ENCODE measurements around the gene OR11G2.
"Not testable (repeated sequence)": the region's sequence is repeated elsewhere in the genome, so short reads cannot be mapped to it uniquely, and the experiment has no call there.

The OR11G2 gene

DNA sequence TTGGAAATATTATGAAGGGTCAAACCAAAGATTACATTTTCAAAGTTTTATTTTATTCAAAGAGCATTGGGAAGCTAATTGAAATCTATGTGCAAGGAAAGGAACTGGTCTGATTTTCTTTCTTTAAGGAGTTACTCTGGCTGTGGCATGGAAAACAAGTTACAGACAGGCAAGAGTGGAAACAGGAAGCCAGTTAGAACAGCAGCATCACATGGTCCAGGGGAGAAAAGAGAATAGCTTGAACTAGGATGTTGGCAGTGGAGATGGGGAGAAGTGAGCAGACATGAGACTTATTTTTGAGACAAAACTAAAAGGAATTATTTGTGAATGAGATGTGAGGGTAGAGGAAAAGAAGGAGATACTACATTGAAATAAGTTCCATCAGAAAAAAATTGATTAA, 3.4 kb downstream of the OR11G2 start:
- CTCF ChIA-PET = no interaction called here
- POLR2A ChIA-PET = no interaction called here
- DNase-seq (ENCODE audit: extremely low spot score) = no peak
- TF ChIP-seq, protein P1, sequence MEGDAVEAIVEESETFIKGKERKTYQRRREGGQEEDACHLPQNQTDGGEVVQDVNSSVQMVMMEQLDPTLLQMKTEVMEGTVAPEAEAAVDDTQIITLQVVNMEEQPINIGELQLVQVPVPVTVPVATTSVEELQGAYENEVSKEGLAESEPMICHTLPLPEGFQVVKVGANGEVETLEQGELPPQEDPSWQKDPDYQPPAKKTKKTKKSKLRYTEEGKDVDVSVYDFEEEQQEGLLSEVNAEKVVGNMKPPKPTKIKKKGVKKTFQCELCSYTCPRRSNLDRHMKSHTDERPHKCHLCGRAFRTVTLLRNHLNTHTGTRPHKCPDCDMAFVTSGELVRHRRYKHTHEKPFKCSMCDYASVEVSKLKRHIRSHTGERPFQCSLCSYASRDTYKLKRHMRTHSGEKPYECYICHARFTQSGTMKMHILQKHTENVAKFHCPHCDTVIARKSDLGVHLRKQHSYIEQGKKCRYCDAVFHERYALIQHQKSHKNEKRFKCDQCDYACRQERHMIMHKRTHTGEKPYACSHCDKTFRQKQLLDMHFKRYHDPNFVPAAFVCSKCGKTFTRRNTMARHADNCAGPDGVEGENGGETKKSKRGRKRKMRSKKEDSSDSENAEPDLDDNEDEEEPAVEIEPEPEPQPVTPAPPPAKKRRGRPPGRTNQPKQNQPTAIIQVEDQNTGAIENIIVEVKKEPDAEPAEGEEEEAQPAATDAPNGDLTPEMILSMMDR (IDR thresholded peaks at IDR 0.05; ENCODE audit: control extremely low read depth, extremely low read depth, low read depth, missing control alignments) = no peak

DNA sequence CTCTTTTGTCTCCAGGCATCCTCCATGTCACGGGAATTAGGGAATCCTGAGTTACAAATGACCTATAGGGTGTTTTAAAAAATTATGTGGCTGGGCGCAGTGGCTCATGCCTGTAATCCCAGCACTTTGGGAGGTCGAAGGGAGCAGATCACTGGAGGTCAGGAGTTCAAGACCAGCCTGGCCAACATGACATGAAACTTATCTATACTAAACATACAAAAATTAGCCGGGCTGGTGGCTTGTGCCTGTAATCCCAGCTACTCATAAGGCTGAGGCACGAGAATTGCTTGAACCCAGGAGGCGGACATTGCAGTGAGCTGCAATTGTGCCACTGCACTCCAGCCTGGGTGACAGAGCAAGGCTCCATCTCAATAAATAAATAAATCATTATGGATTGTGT, 4.5 kb downstream of the OR11G2 start:
- DNase-seq (ENCODE audit: extremely low spot score); CTCF ChIA-PET; POLR2A ChIA-PET: not testable (repeated sequence)

DNA sequence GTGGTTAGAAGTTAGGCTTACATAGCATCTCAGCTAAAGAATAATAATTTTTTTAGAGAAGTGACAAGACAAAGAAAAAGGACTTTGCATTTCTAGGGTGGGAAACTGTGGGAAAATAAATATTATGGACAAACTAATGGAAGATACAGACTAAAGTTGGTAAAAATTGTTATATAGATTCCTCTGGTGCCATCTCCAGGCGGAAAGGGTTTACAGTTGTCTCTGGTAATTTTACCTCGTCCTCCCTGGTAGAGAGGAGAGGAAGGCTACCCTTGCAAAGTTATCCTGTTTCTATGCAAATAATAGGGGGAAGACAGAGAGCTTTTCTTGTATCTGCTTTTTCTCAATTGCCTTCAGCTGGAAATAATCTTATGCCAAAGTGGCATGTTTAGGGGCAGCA, 5.2 kb downstream of the OR11G2 start:
- POLR2A ChIA-PET = no interaction called here
- TF ChIP-seq, protein P1 (IDR thresholded peaks at IDR 0.05; ENCODE audit: control extremely low read depth, extremely low read depth, low read depth, missing control alignments) = no peak
- CTCF ChIA-PET = interaction anchor here (0.9 kb wide), 1 partner anchor 11 kb away, joined by 3 read pairs; no protein-coding TSS in a partner anchor
- DNase-seq (ENCODE audit: extremely low spot score) = no peak

DNA sequence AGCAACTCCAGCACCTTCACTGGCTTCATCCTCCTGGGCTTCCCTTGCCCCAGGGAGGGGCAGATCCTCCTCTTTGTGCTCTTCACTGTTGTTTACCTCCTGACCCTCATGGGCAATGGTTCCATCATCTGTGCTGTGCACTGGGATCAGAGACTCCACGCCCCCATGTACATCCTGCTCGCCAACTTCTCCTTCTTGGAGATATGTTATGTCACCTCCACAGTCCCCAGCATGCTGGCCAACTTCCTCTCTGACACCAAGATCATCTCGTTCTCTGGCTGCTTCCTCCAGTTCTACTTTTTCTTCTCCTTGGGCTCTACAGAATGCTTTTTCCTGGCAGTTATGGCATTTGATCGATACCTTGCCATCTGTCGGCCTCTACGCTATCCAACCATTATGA, 6.8 kb downstream of the OR11G2 start:
- TF ChIP-seq, protein P1 (IDR thresholded peaks at IDR 0.05; ENCODE audit: control extremely low read depth, extremely low read depth, low read depth, missing control alignments) = no peak
- CTCF ChIA-PET = interaction anchor here (1.0 kb wide), 1 partner anchor 9 kb away, joined by 4 read pairs; no protein-coding TSS in a partner anchor
- POLR2A ChIA-PET = no interaction called here

DNA sequence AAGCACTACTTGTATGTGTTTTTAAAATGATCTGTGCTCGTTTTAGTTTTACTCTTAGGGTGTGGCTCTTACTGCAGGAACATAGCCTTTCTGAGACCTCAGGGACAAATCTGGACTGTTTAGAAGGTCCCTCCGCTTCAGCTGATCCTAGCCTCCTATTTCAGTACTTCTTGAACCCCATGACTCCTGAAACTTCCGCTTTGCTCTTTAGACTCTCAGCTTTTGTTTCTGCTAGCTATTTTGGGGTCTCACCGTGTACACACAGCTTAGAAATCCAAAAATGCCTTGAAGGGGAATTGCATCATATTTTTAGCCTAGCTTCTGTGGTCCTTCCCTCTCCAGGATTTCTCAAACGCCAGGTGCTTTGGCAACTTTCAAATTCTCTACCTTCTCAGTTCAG, 8.3 kb downstream of the OR11G2 start:
- no peak for DNase-seq (ENCODE audit: extremely low spot score)
- TF ChIP-seq, protein P1 (IDR thresholded peaks at IDR 0.05; ENCODE audit: control extremely low read depth, extremely low read depth, low read depth, missing control alignments) = no peak
- CTCF ChIA-PET = no interaction called here
- POLR2A ChIA-PET = no interaction called here

More for the DNA sequence above, 6.8 kb downstream of the OR11G2 start:
- no peak for DNase-seq (ENCODE audit: extremely low spot score)

DNA sequence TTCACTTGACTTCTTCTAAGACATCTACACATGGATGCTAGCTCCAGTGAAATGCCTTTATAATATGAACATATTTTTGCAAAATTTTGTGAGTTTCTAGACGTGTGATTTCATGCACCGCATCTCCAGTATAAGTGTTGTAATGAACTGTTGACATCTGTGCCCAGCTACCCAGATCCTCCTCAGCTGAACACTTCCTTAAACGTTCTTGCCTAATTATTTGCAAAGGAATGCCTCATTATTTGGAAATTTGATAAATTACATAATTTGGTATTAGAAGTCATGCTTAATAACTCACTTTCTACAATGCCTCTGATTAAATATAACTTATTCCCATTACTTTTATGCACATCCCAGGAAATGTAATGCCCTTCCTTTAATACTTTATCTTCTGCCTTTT, 14.0 kb downstream of the OR11G2 start:
- TF ChIP-seq, protein P1 (IDR thresholded peaks at IDR 0.05; ENCODE audit: control extremely low read depth, extremely low read depth, low read depth, missing control alignments) = no peak
- DNase-seq (ENCODE audit: extremely low spot score) = no peak
- CTCF ChIA-PET = no interaction called here
- POLR2A ChIA-PET = no interaction called here

DNA sequence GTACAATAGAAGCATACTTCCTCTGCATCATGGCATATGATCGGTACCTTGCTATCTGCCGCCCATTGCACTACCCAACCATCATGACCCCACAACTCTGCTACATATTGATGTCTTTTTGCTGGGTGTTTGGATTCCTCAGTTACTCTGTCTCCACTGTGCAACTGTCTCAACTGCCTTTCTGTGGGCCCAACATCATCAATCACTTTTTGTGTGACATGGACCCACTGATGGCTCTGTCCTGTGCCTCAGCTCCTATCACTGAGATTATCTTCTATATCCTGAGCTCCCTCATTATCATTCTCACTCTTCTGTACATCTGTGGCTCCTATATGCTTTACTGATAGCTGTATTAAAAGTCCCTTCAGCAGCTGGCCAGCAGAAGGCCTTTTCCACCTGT, 18.9 kb downstream of the OR11G2 start:
- TF ChIP-seq, protein P1 (IDR thresholded peaks at IDR 0.05; ENCODE audit: control extremely low read depth, extremely low read depth, low read depth, missing control alignments) = no peak
- no peak for DNase-seq (ENCODE audit: extremely low spot score)
- ChIA-PET POLR2A (no interaction called here), CTCF (interaction anchor here (0.9 kb wide), 1 partner anchor 16 kb away, joined by 3 read pairs; no protein-coding TSS in a partner anchor)

DNA sequence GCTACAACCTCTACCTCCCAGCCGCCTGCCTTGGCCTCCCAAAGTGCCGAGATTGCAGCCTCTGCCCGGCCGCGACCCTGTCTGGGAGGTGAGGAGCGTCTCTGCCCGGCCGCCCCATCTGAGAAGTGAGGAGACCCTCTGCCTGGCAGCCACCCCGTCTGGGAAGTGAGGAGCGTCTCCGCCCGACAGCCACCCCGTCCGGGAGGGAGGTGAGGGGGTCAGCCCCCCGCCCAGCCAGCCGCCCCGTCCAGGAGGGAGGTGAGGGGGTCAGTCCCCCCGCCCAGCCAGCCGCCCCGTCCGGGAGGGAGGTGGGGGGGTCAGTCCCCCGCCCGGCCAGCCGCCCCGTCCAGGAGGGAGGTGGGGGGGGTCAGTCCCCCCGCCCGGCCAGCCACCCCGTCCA, 21.7 kb downstream of the OR11G2 start:
- POLR2A ChIA-PET, CTCF ChIA-PET: not testable (repeated sequence)

More for the DNA sequence above, 21.7 kb downstream of the OR11G2 start:
- DNase-seq (ENCODE audit: extremely low spot score) = not testable (repeated sequence)
